HT1080 (cell line): ENCODE data around the gene MBNL2. TPM values are rescaled to one million over a fixed set of nuclear protein-coding genes. Genes with fewer than 3 reads are reported as not detected.
"Not testable (repeated sequence)": the region's sequence is repeated elsewhere in the genome, so short reads cannot be mapped to it uniquely, and the experiment has no call there.

Experiments
- DNase-seq: peaks from one replicate; pipeline ENCODE4 v3.0.0-alpha.2; 2015; ENCODE audit warnings: low read depth
- polyA plus RNA-seq, 2 experiments: library from polyadenylated mRNA; depleted of rRNA; stranded (reverse); fragments of >200 nt; gene quantifications; 2 replicates each; pipeline ENCODE4 v1.2.3, GENCODE V29; 2015
- total RNA-seq: library from RNA; depleted of rRNA; stranded (reverse); fragments of >200 nt; shearing (Covaris generic); gene quantifications from 2 replicates; pipeline ENCODE4 v1.2.3, GENCODE V29; 2014; rRNA removed

Gene MBNL2
- 12.3 and 19.4 TPM in 2 replicates for total RNA-seq
- 36.4 and 45.5 TPM in 2 replicates for polyA plus RNA-seq (2015; cell fraction: cytosol; rRNA removed)
- polyA plus RNA-seq (2015; cell fraction: nucleus; rRNA removed): 43.6 and 45.2 TPM in 2 replicates

GRCh38 chr13:97221989-97222700, at the start of gene MBNL2:
TSS of gene MBNL2 (plus strand) at chr13:97222333. CDS start at chr13:97276236, 53,903 bp downstream.
- peak; percentile 95 for DNase-seq

DNA sequence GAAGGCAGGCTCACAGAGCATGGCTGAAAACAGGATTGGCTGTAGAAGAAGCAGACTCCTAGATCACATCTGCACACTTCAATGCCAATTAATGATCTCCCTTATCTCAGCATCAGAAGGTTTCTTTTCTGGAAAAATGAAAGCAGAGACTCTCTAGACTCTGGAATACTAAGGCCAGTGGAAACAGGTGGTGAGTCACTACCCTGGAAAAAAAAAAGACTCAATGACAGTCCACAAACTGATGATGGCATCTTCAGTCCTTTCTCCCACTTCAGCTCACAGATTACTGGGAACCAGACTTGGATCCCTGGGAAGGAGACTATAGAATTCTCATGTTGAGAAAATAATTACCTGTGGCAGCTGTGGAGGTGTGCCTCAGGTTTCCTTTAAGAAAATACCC, 47.5 kb upstream of the MBNL2 start:
- DNase-seq: peak; percentile 64

GRCh38 chr13:97175041-97175440, 47.1 kb upstream of the MBNL2 start:
- DNase-seq: no peak

- DNase-seq: no peak
These were observed 42.6 kb upstream of the MBNL2 start for GRCh38 chr13:97179501-97179900.

DNA sequence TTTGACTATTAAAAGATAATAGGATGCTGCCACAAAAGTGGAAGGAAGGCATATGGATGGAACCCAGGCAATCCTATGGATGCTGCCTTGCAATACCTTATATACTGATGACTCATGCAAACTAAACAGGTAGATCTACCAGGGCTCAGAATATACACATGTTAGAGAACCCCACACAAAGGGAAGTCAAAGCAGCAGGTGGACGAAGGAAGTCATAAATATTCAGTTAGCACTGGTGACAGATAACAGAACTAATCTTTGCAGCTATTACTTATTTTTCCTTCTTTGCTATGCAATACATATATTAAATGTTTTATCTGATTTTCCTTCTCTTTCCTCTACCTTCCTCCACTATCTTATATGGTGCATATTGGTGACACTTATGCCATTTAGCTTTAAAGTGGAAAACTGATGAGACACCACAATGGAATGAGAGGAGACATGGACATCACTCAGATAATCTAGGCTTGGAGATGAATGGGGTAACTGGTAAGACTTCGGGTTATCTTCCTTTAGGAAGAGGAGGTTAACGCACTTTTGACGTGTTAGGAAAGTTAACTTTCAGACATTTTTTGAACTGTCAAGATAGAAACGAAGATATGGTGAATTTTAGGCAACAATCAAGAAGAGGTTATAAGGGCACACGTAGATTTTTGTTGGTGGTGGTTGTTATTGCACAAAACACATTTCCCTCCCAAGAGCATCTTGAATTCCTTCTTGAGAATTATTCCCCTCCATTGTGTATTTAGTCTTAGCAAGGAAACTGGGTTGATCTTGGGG, 39.8 kb upstream of the MBNL2 start:
- DNase-seq: no peak

GRCh38 chr13:97185291-97185690, 36.8 kb upstream of the MBNL2 start:
- DNase-seq: no peak

GRCh38 chr13:97185751-97186150, 36.4 kb upstream of the MBNL2 start:
- no peak for DNase-seq

DNA sequence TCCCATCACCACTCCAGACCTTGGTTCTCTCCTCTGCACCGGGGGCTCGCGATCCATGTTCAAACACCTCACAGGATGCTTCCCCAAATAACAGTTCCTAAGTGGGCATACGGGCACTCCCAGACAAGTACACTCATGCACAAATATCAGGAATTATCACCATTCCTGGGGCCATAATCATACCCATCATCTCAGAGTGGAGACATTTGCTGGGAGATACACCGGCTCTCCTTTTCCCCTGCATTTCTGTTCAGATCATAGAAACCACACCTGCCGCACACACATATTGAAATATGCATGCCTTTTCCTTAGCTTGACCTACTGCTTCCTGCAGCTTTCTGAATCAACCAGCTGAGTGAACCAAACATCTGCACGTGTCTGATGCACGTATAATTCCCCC, 33.9 kb upstream of the MBNL2 start:
- no peak for DNase-seq

DNA sequence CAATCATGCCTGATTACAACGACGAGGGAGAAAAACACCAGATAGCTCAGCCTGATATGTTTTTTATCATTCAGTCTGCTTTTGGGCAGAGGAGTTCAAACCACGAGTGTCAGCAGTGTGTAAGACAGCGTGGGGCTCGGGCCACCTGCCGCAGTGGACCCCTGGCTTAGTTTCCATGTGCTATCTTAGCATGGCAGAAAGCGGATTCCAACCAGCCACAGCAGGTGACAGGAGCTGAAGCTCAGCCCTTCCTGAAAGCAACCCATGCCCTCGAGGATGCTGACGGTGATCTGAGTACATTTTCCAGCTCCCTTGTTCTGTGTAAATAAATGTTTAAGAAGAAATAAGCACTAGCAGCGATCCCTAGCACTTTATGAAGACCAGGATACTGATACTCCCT, 32.2 kb upstream of the MBNL2 start:
- DNase-seq: no peak

DNA sequence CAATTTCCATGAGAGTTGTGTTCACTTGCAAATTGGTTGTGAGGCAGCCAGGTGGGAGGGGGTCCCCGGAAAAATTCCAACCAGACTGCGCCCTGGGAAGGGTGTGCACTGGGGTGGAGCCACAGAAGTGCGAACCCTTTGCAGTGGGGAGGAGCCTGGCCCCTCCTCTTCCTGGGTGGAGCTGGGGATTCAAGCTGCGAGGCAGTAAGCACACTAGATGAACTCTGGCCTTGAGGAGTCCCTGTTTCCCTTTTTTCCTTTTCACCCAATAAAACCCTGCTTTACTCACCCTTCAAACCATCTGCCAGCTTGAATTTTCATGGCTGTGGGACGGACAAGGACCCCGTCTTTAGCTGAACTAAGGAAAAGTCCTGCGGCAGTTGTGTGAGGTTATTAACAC, 31.0 kb upstream of the MBNL2 start:
- DNase-seq: no peak

DNA sequence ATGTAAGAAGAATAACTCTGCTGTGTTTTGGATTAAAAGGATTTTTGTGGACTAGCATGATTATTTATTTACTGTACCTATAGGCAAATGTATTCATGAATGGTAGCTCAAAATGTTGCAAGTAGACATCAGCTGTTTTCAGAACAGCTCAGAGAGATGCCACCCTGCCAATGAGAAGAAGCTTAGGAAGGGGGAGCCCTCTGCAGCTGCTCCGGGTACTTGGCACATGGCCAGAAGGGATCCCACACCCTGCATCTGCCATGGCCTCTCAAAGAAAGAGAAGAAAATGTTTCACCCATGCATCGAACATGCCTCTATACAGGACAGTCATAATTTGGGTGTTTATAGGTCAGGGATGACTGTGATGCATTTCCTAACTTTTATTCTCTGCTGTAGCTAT, 30.5 kb upstream of the MBNL2 start:
- no peak for DNase-seq

GRCh38 chr13:97192166-97192565, 30.0 kb upstream of the MBNL2 start:
- DNase-seq: no peak

- no peak for DNase-seq
These were observed 28.6 kb upstream of the MBNL2 start for GRCh38 chr13:97193577-97193976.

GRCh38 chr13:97194479-97194878, 27.7 kb upstream of the MBNL2 start:
- peak; percentile 96 for DNase-seq

DNA sequence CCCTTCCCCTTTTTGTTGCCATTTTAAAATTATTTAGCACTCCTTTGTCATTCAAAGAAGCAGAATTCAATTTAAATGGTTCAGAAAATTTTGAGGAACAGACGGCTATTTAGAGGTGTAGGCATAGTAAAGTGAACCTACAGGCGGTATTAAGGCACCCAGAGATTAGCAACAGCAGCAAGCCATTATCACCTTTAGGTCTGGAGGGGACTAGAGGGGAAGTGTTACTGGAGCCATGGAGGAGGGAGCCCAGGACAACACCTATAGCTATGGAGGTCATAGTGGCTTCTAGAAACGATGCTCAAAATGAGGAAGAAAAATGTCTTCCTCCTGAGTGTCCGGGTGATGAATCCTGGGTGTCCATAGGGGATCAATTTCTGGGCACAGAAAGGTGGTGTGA, 25.8 kb upstream of the MBNL2 start:
- no peak for DNase-seq

GRCh38 chr13:97198753-97199152, 23.4 kb upstream of the MBNL2 start:
- no peak for DNase-seq

GRCh38 chr13:97199451-97199850, 22.7 kb upstream of the MBNL2 start:
- DNase-seq: no peak

DNA sequence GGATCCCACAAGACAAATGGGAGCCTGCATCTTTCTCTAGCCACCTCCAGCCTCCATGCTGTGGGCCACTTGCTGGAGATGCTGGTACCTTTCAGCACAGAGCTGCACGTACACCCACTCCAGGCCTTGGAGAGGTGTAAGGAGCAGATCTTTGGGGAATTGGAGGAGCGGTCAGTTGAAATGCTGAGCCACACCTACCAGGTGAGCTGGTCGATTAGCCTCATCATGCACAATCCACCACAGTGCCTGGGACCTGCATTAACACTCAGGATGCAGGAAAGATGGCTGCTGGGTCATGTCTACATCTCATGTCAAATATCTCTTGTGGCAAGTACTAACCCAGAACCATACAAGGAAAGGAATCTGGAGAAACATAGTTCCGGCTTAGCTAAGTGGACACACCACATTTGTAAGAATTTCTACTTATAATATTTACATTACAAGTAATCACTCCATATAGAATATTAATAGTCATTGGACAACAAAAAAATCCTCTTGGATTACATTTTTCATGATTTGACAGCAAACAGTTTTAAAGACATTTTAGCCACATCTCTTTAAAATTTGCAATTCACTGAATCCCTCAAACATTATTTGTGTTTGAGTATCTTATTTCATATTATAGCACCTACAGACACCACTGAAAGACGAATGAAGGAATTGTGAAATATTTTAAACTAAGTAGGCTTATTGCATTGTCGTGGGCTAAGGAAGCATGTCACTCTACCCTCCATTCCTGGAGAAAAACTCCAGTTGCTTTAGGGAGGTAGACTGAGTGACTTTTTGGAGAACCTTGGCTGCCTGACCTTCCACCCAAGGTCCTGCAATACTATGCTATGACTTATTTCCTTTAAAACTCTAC, 21.8 kb upstream of the MBNL2 start:
- DNase-seq: no peak

DNA sequence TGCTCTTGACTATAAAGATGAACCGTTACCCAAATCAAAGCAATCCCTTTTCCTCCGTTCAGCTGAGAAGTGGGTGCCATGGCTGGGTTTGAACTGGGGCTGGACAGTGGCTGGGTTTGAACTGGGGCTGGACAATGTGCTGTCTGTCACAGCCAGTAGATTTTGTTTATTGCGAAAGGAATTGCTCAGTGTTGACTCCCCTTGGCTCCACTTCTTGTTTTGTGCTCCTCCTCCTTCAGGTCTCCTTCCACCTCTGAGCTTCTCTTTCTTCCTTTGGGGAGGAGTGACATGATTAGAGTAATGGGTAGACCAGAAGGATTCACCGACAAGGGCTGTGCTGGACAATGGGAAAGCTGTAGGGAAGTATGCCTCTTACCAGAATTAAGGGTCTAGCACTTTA, 19.4 kb upstream of the MBNL2 start:
- DNase-seq: no peak

DNA sequence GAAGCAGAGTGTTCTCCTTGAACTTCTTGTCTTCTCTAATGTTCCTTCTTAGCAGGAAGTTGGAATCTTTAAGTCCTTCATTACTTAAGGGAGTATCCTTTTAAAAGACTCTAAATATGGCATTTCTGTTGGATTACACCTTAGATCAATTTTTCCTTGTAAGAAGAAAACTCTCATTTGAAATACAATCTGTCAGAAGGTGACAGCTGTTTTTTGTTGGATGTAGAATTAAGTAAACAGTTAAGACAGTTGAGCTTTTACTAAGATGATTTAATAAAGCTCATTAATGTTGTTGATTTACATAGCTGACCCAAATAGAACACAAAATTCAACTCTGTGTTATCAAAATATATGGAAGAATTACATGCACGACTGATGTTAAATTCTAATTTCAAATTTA, 16.7 kb upstream of the MBNL2 start:
- DNase-seq: no peak

GRCh38 chr13:97205982-97206381, 16.2 kb upstream of the MBNL2 start:
- DNase-seq: peak; percentile 70

GRCh38 chr13:97207252-97207651, 14.9 kb upstream of the MBNL2 start:
- not testable (repeated sequence) for DNase-seq
